Stromal cell of bone marrow (primary cell): ENCODE data around the gene HIRA.
A peak's percentile ranks its signal among the peaks of the same experiment; 100 is the strongest.

Source experiments
- DNase-seq: peaks from one replicate; pipeline ENCODE4 v3.0.0-alpha.2; 2012; ENCODE audit warnings: low read depth

HIRA gene

DNA sequence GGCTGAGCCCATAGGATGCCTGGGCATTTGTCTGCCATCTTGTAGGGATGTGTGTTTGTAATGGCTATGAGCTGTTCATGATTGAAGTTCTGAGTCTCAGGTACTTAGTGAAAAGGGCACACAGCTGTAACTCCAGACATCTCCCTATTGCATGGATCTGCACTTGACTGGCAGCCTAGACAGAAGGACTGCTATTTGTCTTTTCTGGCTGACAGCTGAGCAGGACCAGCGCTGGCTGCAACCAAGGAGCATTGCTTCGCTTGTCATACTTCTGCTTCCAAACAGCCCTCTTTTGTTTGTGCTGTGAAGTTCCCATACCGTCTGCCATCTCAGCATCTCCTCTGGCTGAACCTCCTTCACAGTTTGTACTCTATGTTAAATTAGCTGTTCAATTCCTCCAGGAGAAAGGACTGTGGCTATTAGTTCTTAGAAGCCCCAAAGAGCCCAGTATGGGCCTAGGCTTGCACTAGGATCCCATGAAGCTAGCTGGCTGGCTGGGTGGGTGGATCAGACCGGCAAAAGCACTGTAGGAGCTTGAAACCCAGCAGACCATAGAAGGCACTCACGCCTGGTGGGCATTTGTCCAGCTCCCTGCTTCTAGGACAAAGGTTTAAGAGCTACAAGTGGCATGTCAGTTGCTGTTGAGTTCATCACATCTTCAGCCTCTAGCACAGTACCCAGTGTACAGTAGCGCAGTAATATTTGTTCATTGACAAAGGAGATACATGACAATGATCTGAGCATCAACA lies 20.4 kb downstream of the HIRA start:
- DNase-seq = no peak

- no peak for DNase-seq
These were observed 23.6 kb downstream of the HIRA start for GRCh38 chr22:19407649-19408606.

GRCh38 chr22:19406846-19407245 lies 24.7 kb downstream of the HIRA start:
- DNase-seq = no peak

GRCh38 chr22:19406281-19406811 lies 25.2 kb downstream of the HIRA start:
- no peak for DNase-seq

GRCh38 chr22:19405652-19406051 lies 25.9 kb downstream of the HIRA start:
- no peak for DNase-seq

DNA sequence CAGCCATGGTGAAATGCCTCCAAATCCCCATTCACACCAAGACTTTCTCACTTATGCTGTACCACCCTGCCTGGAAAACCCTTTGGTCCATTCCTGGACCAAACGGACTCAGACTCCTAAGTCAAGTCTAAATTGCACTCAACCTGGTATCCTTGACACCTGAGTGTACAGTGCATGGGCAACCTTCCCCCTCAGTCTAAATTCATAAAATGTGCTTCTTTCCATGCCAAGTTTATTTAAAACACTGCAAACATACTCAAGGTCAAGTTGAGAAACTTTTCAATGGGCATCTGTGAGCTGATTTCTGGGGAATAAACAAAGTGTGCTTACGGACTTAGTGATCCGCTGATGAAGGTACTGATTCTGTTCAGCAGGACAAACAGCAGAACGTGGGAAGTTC lies 26.4 kb downstream of the HIRA start:
- DNase-seq = no peak

- DNase-seq = no peak
These were observed 26.9 kb downstream of the HIRA start for GRCh38 chr22:19404676-19405075.

DNA sequence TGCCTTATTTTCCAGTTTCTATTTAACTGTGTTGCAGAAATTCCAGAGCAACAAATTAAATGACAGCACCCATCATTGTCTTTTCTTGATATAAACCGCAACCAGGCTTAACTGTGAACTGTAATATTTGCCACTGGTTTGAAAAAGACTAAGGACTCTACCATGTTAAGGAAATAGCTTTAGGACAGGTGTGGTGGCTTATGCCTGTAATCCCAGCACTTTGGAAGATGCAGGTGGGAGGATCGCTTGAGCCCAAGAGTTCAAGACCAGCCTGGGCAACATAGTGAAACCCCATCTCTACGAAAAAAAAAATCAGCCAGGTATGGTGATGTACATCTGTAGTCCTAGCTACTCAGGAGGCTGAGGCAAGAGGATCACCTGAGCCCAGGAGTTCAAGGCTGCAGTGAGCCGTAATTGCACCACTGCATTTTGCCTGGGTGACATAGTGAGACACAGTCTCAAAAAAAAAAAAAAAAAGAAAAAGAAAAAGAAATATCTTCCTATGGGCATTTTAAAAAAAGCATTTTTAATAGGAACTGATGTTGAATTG lies 28.8 kb downstream of the HIRA start:
- DNase-seq = no peak

DNA sequence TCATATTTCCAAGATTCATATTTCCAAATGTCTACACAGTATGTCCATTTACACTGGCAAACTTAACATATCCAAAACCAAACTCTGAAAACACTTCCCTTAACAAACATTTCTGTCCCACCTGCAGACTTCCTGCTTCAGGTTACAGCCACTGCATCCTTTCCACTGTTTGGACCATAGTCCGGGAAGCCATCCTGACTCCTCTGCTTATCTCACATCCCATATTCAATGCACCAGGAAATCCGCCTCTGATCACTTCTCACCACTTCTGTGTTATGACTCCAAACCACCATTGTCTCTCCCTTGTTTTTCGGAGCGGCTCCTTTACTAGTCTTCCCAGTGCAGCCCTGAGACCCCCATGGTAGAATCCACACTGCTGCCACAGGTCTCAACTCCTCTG lies 30.1 kb downstream of the HIRA start:
- DNase-seq = no peak

GRCh38 chr22:19400881-19401280 lies 30.7 kb downstream of the HIRA start:
- no peak for DNase-seq

DNA sequence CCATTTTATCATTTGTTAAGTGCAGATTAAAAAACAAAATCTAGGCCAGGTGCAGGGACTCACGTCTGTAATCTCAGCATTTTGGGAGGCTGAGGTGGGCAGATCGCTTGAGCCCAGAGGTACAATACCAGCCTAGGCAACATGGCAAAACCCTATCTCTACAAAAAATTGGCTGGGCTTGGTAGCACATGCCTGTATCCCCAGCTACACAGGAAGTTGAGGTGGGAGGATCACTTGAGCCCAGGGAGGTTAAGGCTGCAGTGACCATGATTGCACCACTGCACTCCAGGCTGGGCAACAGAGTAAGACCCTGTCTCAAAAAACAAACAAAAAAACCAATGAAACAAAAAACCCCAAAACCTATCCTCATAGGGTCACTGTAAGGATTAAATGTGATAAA lies 32.9 kb downstream of the HIRA start:
- no peak for DNase-seq

DNA sequence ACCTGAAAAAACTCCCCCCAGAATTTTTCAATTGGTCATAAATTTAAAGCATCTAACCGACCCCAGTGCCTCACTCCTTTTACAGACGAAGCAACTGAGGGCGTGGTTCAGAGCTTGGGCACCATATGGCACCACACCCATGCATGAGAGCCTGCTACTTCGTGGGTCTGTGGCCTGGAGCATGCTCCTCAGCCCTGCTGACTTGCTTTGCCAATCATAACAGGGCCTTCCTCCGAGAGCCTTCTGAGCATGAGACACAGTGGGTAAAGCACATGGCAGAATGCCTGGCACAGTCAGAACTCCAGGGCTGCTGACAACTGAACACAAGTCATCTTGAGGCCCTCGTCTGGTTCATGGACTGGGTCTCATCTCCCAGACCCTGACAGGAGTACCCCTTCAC lies 33.3 kb downstream of the HIRA start:
- peak; percentile 15 for DNase-seq

DNA sequence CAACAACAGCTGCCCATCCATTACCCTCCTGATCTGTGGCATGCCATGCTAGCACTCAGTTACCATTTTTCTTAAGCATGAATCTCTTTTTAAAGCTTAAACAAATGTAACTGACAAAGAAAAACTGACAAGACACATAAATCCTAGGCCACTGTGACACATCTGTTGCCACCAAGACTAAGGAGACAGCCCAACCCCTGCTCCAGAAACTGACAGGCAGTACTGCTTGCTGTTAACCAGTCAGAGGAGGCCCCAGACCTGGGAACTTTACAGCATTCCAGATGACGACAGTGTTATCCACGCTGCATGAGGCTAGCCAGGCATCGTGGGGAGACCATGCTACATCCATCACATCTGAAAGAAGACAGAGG lies 33.8 kb downstream of the HIRA start:
- no peak for DNase-seq

GRCh38 chr22:19396934-19397733 lies 34.4 kb downstream of the HIRA start:
- DNase-seq = no peak

DNA sequence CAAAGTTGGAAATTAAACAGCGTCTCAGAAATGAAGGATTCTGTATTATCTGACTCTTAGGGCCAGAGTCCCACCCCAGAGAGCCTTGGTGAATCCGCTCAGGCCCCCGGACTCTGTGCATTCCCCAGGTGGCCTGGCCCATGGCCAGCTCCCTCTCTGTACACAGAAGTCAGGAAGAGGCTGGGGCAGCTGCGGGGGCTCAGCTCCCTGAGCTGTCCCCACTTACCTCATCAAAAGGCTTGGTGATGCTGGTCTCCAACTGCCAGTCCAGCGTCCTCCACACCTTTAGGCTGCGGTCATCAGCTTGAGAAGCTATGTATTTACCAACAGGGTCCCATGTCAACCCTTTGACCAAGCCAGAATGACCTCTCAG lies 35.0 kb downstream of the HIRA start:
- DNase-seq = no peak

DNA sequence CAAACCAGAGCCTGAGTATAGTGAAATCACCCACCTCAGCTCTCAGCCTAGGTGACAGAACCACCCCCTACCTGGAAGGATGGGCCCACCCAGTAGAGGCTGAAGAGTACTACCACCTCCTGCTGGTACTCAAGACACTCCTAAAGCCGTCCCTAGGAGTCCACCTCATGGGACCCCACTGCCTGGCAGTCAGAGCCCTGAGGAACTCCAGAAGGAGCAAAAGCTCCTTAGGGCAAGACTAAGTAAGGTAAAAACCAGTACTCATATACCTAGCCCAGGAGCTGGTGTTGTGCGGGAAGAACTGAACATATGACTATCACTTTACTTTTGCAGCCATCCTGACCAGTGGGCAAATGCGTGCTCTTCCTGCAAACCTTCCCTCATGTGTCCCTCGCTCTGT lies 36.3 kb downstream of the HIRA start:
- DNase-seq = no peak

- no peak for DNase-seq
These were observed 37.1 kb downstream of the HIRA start for GRCh38 chr22:19394274-19395050.

DNA sequence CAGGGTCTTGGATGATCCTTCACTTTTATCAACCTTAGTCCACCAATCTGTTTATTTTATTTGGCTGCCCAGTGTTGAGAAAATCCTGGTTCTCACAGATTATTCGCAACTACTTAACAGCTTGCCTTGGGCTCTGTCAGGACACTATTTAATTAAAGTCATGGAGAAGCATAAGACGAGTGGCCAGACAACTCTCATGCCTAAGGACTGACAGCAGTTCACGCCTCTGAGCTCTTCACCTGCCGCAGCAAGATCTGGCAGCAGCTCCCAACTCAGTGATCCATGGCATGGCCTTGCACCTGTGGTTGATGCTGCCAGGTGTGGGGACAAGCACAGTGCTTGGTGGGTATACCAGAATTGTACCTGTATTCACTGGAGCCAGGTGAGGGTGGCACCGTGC lies 37.8 kb downstream of the HIRA start:
- DNase-seq = no peak

- DNase-seq = no peak
These were observed 44.0 kb downstream of the HIRA start for GRCh38 chr22:19387575-19387974.

- DNase-seq = no peak
These were observed 44.5 kb downstream of the HIRA start for GRCh38 chr22:19387038-19387437.

- DNase-seq = no peak
These were observed 45.3 kb downstream of the HIRA start for GRCh38 chr22:19386248-19386647.
